Heart right ventricle (tissue), 16 donors: ENCODE results near the gene NGB. TPM values are rescaled to one million over a fixed set of nuclear protein-coding genes. Genes with fewer than 3 reads are reported as not detected.
A peak's percentile ranks its signal among the peaks of the same experiment; 100 is the strongest.

Experiments used
- ATAC-seq, 8 donors: fragments of 200-7000 bp; cut with Tn5 transposase; one replicate each; pipeline ENCODE4 v1.9.1; 2020; ENCODE audit warnings: mild to moderate bottlenecking in 8 of 8, moderate library complexity in 8 of 8, moderate number of reproducible peaks in 1 of 8
- DNase-seq, 2 donors: peaks; one replicate each; pipeline ENCODE4 v3.0.0-alpha.2; 2020
- H3K27ac ChIP-seq, 10 donors: fragments of 200-600 bp; sonication (generic) in 2 of 10; one replicate each; pipeline versions ENCODE4 v1.5.0 to v1.8.0; 2020 to 2022; ENCODE audit warnings: mild to moderate bottlenecking in 3 of 10
- H3K27me3 ChIP-seq, 7 donors: fragments of 200-600 bp; one replicate each; pipeline ENCODE4 v1.8.0; 2021 to 2022; ENCODE audit warnings: mild to moderate bottlenecking in 2 of 7
- H3K36me3 ChIP-seq, 9 donors: fragments of 200-600 bp; sonication (generic) in 1 of 9; one replicate each; pipeline versions ENCODE4 v1.5.0 to v1.8.0; 2020 to 2022; ENCODE audit warnings: mild to moderate bottlenecking in 2 of 9
- H3K4me1 ChIP-seq, 9 donors: fragments of 200-600 bp; sonication (generic) in 1 of 9; one replicate each; pipeline versions ENCODE4 v1.5.0 to v1.8.0; 2020 to 2022; ENCODE audit warnings: mild to moderate bottlenecking in 4 of 9
- H3K4me3 ChIP-seq, 10 donors: fragments of 200-600 bp; sonication (generic) in 2 of 10; one replicate each; pipeline versions ENCODE4 v1.5.0 to v1.8.0; 2020 to 2022; ENCODE audit warnings: mild to moderate bottlenecking in 7 of 10, moderate library complexity in 2 of 10
- H3K9me3 ChIP-seq, 11 donors: fragments of 200-600 bp in 10 of 11; sonication (generic) in 2 of 11; one replicate each; pipeline versions ENCODE4 v1.5.0 to v1.8.0; 2013 to 2022; ENCODE audit warnings: mild to moderate bottlenecking in 2 of 11, control low read depth in 1 of 11, moderate library complexity in 1 of 11
- CTCF ChIP-seq, 9 donors: fragments of 200-600 bp; sonication (generic) in 2 of 9; IDR thresholded peaks; one replicate each; pipeline versions ENCODE4 v1.5.0 to v1.8.0; 2021 to 2022; ENCODE audit warnings: antibody characterized with exemption in 9 of 9, mild to moderate bottlenecking in 5 of 9, moderate library complexity in 1 of 9
- WGBS, 2 donors: extraction: QIAGEN DNeasy Blood & Tissue Kit; methylation state at CpG; one replicate each; pipeline ENCODE4 v1.1.7; 2013; ENCODE audit warnings: inconsistent platforms in 1 of 2; 5-methylcytosine and 5-hydroxymethylcytosine counted together
- intact Hi-C, 10 donors: fragments of 100-400 bp; cut with DNase I; formaldehyde crosslinking; loops; one replicate each; pipeline versions ENCODE4 v1.11.1 to v1.14.2; 2022
- polyA plus RNA-seq, 2 donors: library from polyadenylated mRNA; stranded (reverse); fragments of 200-250 nt; gene quantifications; one replicate each; pipeline ENCODE4 v1.2.3, GENCODE V29; 2013
- total RNA-seq, 10 donors: library from RNA; stranded (reverse); fragmentation: NEBNext Ultra II Directional in 3 of 10; extraction: Animal tissue kit (Norgen Biotek cat#: 25700) in 3 of 10; gene quantifications; one replicate each; pipeline versions ENCODE4 v1.2.1 to v1.2.4, GENCODE V29; 2021 to 2023
- donor health status: Arrhythmogenic right ventricular cardiomyopathy.
- donor health status: ischemic (EF 13 %, LVEDD 7.1; RV severe dilation, severe dysfunction).
- donor health status: healthy with polysubstance abuse.
- donor health status: DM: no; HTN: yes; CAD: no.
- donor health status: DM: no; HTN: no; CAD: no.
- donor health status: ischemic (EF 25% LVEDD 6.9; RV normal size, moderate dysfunction).
- donor health status: ischemic (EF 25% LVEDD 5.7; RV mildly dilated, moderate dysfunction).
- donor health status: healthy.
- donor health status: DM: yes; HTN: yes; CAD: no.
- donor health status: Ischemic cardiomyopathy.
- donor health status: ischemic (EF 35%, LVEDD 5.7; RV mildly dilated, moderate dysfunction).
- donor health status: nonischemic (EF 11% LVEDD 7.7; RV severe dilation, severe dysfunction).
- donor health status: DM: yes; HTN: yes; CAD: no.
- donor health status: PGD.
- donor health status: ischemic (EF 29% LVEDD 5.4; RV normal size, mild dysfunction).
- donor health status: nonischemic (EF 23%, LVEDD 6.1; RV moderate dilation, normal function).

The NGB gene
- total and polyA plus RNA-seq, 12 donors = not detected

DNA sequence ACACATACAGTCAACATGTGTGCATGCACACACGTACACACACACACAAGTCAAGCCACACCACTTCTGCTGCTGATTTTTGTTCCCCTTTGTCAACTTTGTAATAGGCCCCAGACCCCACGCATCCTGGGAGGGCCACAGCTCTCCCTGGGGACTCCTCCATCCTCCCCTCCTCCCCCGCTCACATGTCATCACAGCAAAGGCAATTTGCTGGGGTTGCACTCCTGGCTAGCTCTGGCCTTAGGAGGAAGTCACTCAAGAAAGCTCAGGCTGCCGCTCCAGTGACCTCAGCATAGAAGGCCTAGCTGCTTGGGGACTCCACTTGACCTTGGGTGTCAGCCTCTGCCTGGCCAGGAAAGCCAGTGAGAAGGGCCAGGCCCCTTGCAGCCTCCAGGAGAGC lies 27.2 kb downstream of the NGB start:
- intact Hi-C loops = no loop called here
- Histone ChIP-seq H3K36me3 (no peaks in the 10 kb centered on the region), H3K4me1 (no peaks in the 10 kb centered on the region), H3K27me3 (peaks cover 0 to 2% (median 0%) of the 10 kb centered on the region in 7 donors), H3K4me3 (no peak overlapping the region), H3K9me3 (no peaks in the 10 kb centered on the region), H3K27ac (no peak overlapping the region)
- WGBS, 2 donors = 72 to 81% methylated on average over 4 of the region's 4 CpGs
- ATAC-seq (no peak), DNase-seq (no peak)
- no peak for TF ChIP-seq CTCF (IDR thresholded peaks at IDR 0.05)

- no peak overlapping the region for H3K27ac ChIP-seq
- no peak for ATAC-seq
- H3K4me1 ChIP-seq = no peaks in the 10 kb centered on the region
- WGBS, 2 donors = 71 to 82% methylated on average over 12 of the region's 12 CpGs
- no peak overlapping the region for H3K4me3 ChIP-seq
- no peak for TF ChIP-seq CTCF (IDR thresholded peaks at IDR 0.05)
- intact Hi-C loops = no loop called here
- H3K27me3 ChIP-seq = peaks cover 0 to 2% (median 0%) of the 10 kb centered on the region in 7 donors
- DNase-seq = no peak
- no peaks in the 10 kb centered on the region for H3K36me3 ChIP-seq
- no peaks in the 10 kb centered on the region for H3K9me3 ChIP-seq
Observed at GRCh38 chr14:77242752-77243151, 28.3 kb downstream of the NGB start.

- Histone ChIP-seq H3K27ac (no peak overlapping the region), H3K27me3 (peaks cover 0 to 2% (median 0%) of the 10 kb centered on the region in 7 donors), H3K36me3 (no peaks in the 10 kb centered on the region), H3K4me1 (no peaks in the 10 kb centered on the region), H3K9me3 (no peaks in the 10 kb centered on the region), H3K4me3 (no peak overlapping the region)
- intact Hi-C loops = no loop called here
- DNase-seq (no peak), ATAC-seq (peak in 1 of 8 donors; percentile 61)
- no peak for TF ChIP-seq CTCF (IDR thresholded peaks at IDR 0.05)
- 60 to 62% methylated on average over 2 of the region's 2 CpGs for WGBS, 2 donors
Observed at GRCh38 chr14:77241955-77242354, 29.1 kb downstream of the NGB start.

- Histone ChIP-seq H3K9me3 (no peaks in the 10 kb centered on the region), H3K27ac (no peak overlapping the region), H3K4me3 (no peak overlapping the region), H3K4me1 (no peaks in the 10 kb centered on the region), H3K36me3 (no peaks in the 10 kb centered on the region), H3K27me3 (peaks cover 0 to 2% (median 0%) of the 10 kb centered on the region in 7 donors)
- intact Hi-C loops = no loop called here
- TF ChIP-seq CTCF (IDR thresholded peaks at IDR 0.05) = no peak
- DNase-seq = no peak
- 76% methylated on average over 15 of the region's 15 CpGs for WGBS, 2 donors
- ATAC-seq = no peak
Observed at GRCh38 chr14:77240336-77240915, 30.6 kb downstream of the NGB start.
